H1 (cell line): Measurements from ENCODE around the gene HNRNPM. TPM values are rescaled to one million over a fixed set of nuclear protein-coding genes. Genes with fewer than 3 reads are reported as not detected.

Experiments used
- ASH2L ChIP-seq: fragments of 200-600, 300-600 bp; sonication (generic); IDR thresholded peaks from one replicate; pipeline ENCODE4 v1.7.1; 2017; ENCODE audit warnings: low read length
- CHD2 ChIP-seq: IDR thresholded peaks from 2 replicates; pipeline ENCODE4 v1.6.1; 2012; ENCODE audit warnings: low read length, improper control_type of control experiment
- CTBP2 ChIP-seq: IDR thresholded peaks from 2 replicates; pipeline ENCODE4 v1.7.0; 2011; ENCODE audit warnings: borderline replicate concordance, mild to moderate bottlenecking, moderate library complexity, mixed read lengths, low read length; ENCODE audit not compliant: insufficient read depth, insufficient read length
- HDAC2 ChIP-seq, 2 experiments: fragments of 300-600 bp in 1 of 2; sonication (generic) in 1 of 2; IDR thresholded peaks; 2 replicates each; pipeline ENCODE4 v1.6.1; 2011 to 2012; ENCODE audit warnings: low read depth in 2 of 2, low read length in 2 of 2, mild to moderate bottlenecking in 2 of 2, moderate library complexity in 2 of 2, borderline replicate concordance in 1 of 2, inconsistent platforms in 1 of 2
- POLR2A ChIP-seq, 2 experiments: IDR thresholded peaks; 1 replicate in 1 of 2; 2 replicates in 1 of 2; pipeline ENCODE4 v1.6.1; 2011; ENCODE audit warnings: low read depth in 2 of 2, low read length in 2 of 2, mild to moderate bottlenecking in 2 of 2; ENCODE audit errors: control extremely low read depth in 1 of 2
- POU5F1 ChIP-seq: IDR thresholded peaks from 2 replicates; pipeline ENCODE4 v1.6.1; 2011; ENCODE audit warnings: low read depth, mild to moderate bottlenecking, low read length, moderate library complexity
- RAD21 ChIP-seq, 2 experiments: IDR thresholded peaks in 1 of 2; conservative IDR thresholded peaks in 1 of 2; 2 replicates each; pipeline ENCODE4 v1.6.1; 2011; ENCODE audit warnings: low read depth in 2 of 2, low read length in 2 of 2, improper control_type of control experiment in 1 of 2, inconsistent platforms in 1 of 2, mild to moderate bottlenecking in 1 of 2, moderate library complexity in 1 of 2
- RBBP5 ChIP-seq: IDR thresholded peaks from 2 replicates; pipeline ENCODE4 v1.7.1; 2012; ENCODE audit warnings: low read depth, mild to moderate bottlenecking, inconsistent platforms, low read length, moderate library complexity, borderline replicate concordance
- polyA plus RNA-seq, 7 experiments: library from polyadenylated mRNA; depleted of rRNA in 3 of 7; stranded (reverse) in 5 of 7; unstranded in 2 of 7; fragments of >200 nt in 5 of 7; fragments of 200-250 nt in 2 of 7; gene quantifications; 1 replicate in 5 of 7; 2 replicates in 1 of 7; 4 replicates in 1 of 7; pipeline versions ENCODE4 v1.2.1 to v1.2.3, GENCODE V29; 2011 to 2013; ENCODE audit warnings: missing spikeins in 2 of 7, mixed read lengths in 2 of 7
- total RNA-seq: library from RNA; stranded (reverse); fragmentation: NEBNext Ultra II Directional; extraction: Animal tissue kit (Norgen Biotek cat#: 25700); gene quantifications from 2 replicates; pipeline ENCODE4 v1.2.1, GENCODE V29; 2021
- TF ChIP-seq, protein P1 (sequence below): fragments of 300-600 bp; sonication (generic); IDR thresholded peaks from 2 replicates; pipeline ENCODE4 v1.7.1; 2012; ENCODE audit warnings: low read length, moderate library complexity, mild to moderate bottlenecking, inconsistent platforms; ENCODE audit not compliant: insufficient replicate concordance

Gene HNRNPM
- total and polyA plus RNA-seq, 2 of the 8 experiments (the other 6 are each of a cell fraction or from before 2014, with no cell fraction given), result 375 to 474 TPM

DNA sequence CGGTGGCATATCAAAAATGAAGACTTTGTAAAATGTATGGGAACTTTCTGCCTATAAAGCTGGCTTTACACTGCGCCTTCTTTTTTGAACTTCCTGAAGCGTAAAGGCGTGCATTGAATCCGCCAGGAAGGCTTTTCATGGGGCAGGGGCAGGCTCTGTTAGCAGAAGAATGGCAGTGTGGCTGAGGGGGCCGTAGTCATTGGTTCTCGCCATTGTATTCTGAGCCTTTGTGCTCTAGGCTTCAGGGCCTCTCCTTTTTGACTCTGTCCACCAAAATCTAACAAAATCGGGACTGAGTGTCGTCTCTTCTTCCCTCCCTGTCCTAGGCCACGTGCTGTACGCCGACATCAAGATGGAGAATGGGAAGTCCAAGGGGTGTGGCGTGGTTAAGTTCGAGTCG, 43.6 kb downstream of the HNRNPM start (continued):
- TF ChIP-seq, protein P1, sequence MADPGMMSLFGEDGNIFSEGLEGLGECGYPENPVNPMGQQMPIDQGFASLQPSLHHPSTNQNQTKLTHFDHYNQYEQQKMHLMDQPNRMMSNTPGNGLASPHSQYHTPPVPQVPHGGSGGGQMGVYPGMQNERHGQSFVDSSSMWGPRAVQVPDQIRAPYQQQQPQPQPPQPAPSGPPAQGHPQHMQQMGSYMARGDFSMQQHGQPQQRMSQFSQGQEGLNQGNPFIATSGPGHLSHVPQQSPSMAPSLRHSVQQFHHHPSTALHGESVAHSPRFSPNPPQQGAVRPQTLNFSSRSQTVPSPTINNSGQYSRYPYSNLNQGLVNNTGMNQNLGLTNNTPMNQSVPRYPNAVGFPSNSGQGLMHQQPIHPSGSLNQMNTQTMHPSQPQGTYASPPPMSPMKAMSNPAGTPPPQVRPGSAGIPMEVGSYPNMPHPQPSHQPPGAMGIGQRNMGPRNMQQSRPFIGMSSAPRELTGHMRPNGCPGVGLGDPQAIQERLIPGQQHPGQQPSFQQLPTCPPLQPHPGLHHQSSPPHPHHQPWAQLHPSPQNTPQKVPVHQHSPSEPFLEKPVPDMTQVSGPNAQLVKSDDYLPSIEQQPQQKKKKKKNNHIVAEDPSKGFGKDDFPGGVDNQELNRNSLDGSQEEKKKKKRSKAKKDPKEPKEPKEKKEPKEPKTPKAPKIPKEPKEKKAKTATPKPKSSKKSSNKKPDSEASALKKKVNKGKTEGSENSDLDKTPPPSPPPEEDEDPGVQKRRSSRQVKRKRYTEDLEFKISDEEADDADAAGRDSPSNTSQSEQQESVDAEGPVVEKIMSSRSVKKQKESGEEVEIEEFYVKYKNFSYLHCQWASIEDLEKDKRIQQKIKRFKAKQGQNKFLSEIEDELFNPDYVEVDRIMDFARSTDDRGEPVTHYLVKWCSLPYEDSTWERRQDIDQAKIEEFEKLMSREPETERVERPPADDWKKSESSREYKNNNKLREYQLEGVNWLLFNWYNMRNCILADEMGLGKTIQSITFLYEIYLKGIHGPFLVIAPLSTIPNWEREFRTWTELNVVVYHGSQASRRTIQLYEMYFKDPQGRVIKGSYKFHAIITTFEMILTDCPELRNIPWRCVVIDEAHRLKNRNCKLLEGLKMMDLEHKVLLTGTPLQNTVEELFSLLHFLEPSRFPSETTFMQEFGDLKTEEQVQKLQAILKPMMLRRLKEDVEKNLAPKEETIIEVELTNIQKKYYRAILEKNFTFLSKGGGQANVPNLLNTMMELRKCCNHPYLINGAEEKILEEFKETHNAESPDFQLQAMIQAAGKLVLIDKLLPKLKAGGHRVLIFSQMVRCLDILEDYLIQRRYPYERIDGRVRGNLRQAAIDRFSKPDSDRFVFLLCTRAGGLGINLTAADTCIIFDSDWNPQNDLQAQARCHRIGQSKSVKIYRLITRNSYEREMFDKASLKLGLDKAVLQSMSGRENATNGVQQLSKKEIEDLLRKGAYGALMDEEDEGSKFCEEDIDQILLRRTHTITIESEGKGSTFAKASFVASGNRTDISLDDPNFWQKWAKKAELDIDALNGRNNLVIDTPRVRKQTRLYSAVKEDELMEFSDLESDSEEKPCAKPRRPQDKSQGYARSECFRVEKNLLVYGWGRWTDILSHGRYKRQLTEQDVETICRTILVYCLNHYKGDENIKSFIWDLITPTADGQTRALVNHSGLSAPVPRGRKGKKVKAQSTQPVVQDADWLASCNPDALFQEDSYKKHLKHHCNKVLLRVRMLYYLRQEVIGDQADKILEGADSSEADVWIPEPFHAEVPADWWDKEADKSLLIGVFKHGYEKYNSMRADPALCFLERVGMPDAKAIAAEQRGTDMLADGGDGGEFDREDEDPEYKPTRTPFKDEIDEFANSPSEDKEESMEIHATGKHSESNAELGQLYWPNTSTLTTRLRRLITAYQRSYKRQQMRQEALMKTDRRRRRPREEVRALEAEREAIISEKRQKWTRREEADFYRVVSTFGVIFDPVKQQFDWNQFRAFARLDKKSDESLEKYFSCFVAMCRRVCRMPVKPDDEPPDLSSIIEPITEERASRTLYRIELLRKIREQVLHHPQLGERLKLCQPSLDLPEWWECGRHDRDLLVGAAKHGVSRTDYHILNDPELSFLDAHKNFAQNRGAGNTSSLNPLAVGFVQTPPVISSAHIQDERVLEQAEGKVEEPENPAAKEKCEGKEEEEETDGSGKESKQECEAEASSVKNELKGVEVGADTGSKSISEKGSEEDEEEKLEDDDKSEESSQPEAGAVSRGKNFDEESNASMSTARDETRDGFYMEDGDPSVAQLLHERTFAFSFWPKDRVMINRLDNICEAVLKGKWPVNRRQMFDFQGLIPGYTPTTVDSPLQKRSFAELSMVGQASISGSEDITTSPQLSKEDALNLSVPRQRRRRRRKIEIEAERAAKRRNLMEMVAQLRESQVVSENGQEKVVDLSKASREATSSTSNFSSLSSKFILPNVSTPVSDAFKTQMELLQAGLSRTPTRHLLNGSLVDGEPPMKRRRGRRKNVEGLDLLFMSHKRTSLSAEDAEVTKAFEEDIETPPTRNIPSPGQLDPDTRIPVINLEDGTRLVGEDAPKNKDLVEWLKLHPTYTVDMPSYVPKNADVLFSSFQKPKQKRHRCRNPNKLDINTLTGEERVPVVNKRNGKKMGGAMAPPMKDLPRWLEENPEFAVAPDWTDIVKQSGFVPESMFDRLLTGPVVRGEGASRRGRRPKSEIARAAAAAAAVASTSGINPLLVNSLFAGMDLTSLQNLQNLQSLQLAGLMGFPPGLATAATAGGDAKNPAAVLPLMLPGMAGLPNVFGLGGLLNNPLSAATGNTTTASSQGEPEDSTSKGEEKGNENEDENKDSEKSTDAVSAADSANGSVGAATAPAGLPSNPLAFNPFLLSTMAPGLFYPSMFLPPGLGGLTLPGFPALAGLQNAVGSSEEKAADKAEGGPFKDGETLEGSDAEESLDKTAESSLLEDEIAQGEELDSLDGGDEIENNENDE, result no peak
- TF ChIP-seq CTBP2 (no peak), RAD21 (IDR thresholded peaks at IDR 0.05 in 1 of 2, conservative IDR thresholded peaks at IDR 0.05 in 1 of 2; ENCODE audit: low read depth in 2 of 2, low read length in 2 of 2) (no peak), HDAC2 (IDR thresholded peaks at IDR 0.05; ENCODE audit: borderline replicate concordance in 1 of 2, low read depth in 2 of 2, low read length in 2 of 2) (no peak), ASH2L (no peak), RBBP5 (no peak), CHD2 (no peak), POLR2A (IDR thresholded peaks at IDR 0.05; ENCODE audit: control extremely low read depth in 1 of 2, low read depth in 2 of 2, low read length in 2 of 2) (no peak; a peak in 1 of 3 replicates), POU5F1 (no peak)
- TF ChIP-seq, all 59 proteins: peak for 0
